Measurements from ENCODE around the gene LRP5. TPM values are rescaled to one million over a fixed set of nuclear protein-coding genes. Genes with fewer than 3 reads are reported as not detected.
A peak's percentile ranks its signal among the peaks of the same experiment; 100 is the strongest.

Gene LRP5
- total and polyA plus RNA-seq, 10 donors: 3.9 to 21.8 (median 14.1) TPM

- no peak for TF ChIP-seq POLR2A (IDR thresholded peaks at IDR 0.05)
- TF ChIP-seq POLR2AphosphoS5 (IDR thresholded peaks at IDR 0.05): peak in 1 of 3 donors; percentile 12
- TF ChIP-seq CTCF (IDR thresholded peaks at IDR 0.05 in 8 of 11, conservative IDR thresholded peaks at IDR 0.05 in 3 of 11): no peak
- DNase-seq: no peak
- peaks cover 0 to 34% (median 13%) of the 10 kb centered on the region in 6 donors for H3K4me1 ChIP-seq
- no peaks in the 10 kb centered on the region for H3K9me3 ChIP-seq
- 68 to 85% (median 76%) methylated on average over 11 of the region's 11 CpGs for WGBS, 5 donors
- H3K36me3 ChIP-seq: no peaks in the 10 kb centered on the region
- H3K27ac ChIP-seq: peak overlapping the region in 4 of 8 donors; percentile 14 to 41 (median 26)
- H3K27me3 ChIP-seq (replicated peaks in 1 of 7): no peaks in the 10 kb centered on the region
- H3K4me3 ChIP-seq: no peak overlapping the region
- intact Hi-C loops (cut with DNase I; ENCODE audit: low total_unique reads): no loop called here
Observed at GRCh38 chr11:68345776-68346461, 33.5 kb downstream of the LRP5 start.

GRCh38 chr11:68346462-68346790 is 34.0 kb downstream of the LRP5 start:
- peak overlapping the region in 4 of 8 donors; percentile 14 to 41 (median 26) for H3K27ac ChIP-seq
- intact Hi-C loops (cut with DNase I; ENCODE audit: low total_unique reads): no loop called here

GRCh38 chr11:68347345-68347744 is 35.0 kb downstream of the LRP5 start:
- intact Hi-C loops (cut with DNase I; ENCODE audit: low total_unique reads): no loop called here
- no peak for DNase-seq

More at GRCh38 chr11:68346462-68346790, 34.0 kb downstream of the LRP5 start:
- Histone ChIP-seq H3K36me3 (no peaks in the 10 kb centered on the region), H3K4me3 (no peak overlapping the region), H3K27me3 (replicated peaks in 1 of 7) (no peaks in the 10 kb centered on the region), H3K4me1 (peaks cover 0 to 29% (median 11%) of the 10 kb centered on the region in 6 donors), H3K9me3 (no peaks in the 10 kb centered on the region)
- no peak for TF ChIP-seq POLR2A (IDR thresholded peaks at IDR 0.05)
- no peak for TF ChIP-seq CTCF (IDR thresholded peaks at IDR 0.05 in 8 of 11, conservative IDR thresholded peaks at IDR 0.05 in 3 of 11)
- no peak for TF ChIP-seq POLR2AphosphoS5 (IDR thresholded peaks at IDR 0.05)
- DNase-seq: no peak
- 58 to 84% (median 77%) methylated on average over 2 of the region's 2 CpGs for WGBS, 5 donors

More at GRCh38 chr11:68347345-68347744, 35.0 kb downstream of the LRP5 start:
- Histone ChIP-seq H3K4me3 (no peak overlapping the region), H3K36me3 (no peaks in the 10 kb centered on the region), H3K9me3 (no peaks in the 10 kb centered on the region), H3K27ac (peak overlapping the region in 2 of 8 donors; percentile 20 to 33), H3K27me3 (replicated peaks in 1 of 7) (no peaks in the 10 kb centered on the region), H3K4me1 (peaks cover 0 to 28% (median 11%) of the 10 kb centered on the region in 6 donors)
- 53 to 77% (median 62%) methylated on average over 8 of the region's 8 CpGs for WGBS, 5 donors
- TF ChIP-seq POLR2AphosphoS5 (IDR thresholded peaks at IDR 0.05) (no peak), CTCF (IDR thresholded peaks at IDR 0.05 in 8 of 11, conservative IDR thresholded peaks at IDR 0.05 in 3 of 11) (no peak), POLR2A (IDR thresholded peaks at IDR 0.05) (no peak)
